Subcutaneous abdominal adipose tissue (tissue), 5 donors: ENCODE results near the gene MTCL3.
"Not testable (repeated sequence)": the region's sequence is repeated elsewhere in the genome, so short reads cannot be mapped to it uniquely, and the experiment has no call there.

Source experiments
- H3K27ac ChIP-seq: one replicate; pipeline ENCODE4 v1.7.0; 2013; ENCODE audit warnings: low read depth, mild to moderate bottlenecking, inconsistent platforms, low read length, moderate library complexity
- H3K27me3 ChIP-seq, 5 donors: one replicate each; pipeline ENCODE4 v1.7.0; 2013; ENCODE audit warnings: low read length in 5 of 5, inconsistent platforms in 1 of 5; ENCODE audit not compliant: control insufficient read depth in 5 of 5, insufficient read depth in 4 of 5
- H3K36me3 ChIP-seq, 5 donors: one replicate each; pipeline ENCODE4 v1.7.0; 2013; ENCODE audit warnings: low read length in 5 of 5; ENCODE audit not compliant: control insufficient read depth in 5 of 5, insufficient read depth in 5 of 5
- H3K4me1 ChIP-seq, 5 donors: one replicate each; pipeline ENCODE4 v1.7.0; 2013; ENCODE audit warnings: low read length in 5 of 5, mild to moderate bottlenecking in 3 of 5, moderate library complexity in 1 of 5; ENCODE audit not compliant: control insufficient read depth in 5 of 5, insufficient read depth in 5 of 5
- H3K4me3 ChIP-seq, 5 donors: one replicate each; pipeline ENCODE4 v1.7.0; 2013; ENCODE audit warnings: low read length in 5 of 5, low read depth in 1 of 5
- H3K9ac ChIP-seq, 5 donors: one replicate each; pipeline ENCODE4 v1.7.0; 2013; ENCODE audit warnings: low read length in 5 of 5, mild to moderate bottlenecking in 4 of 5, moderate library complexity in 3 of 5
- H3K9me3 ChIP-seq, 5 donors: one replicate each; pipeline ENCODE4 v1.7.0; 2013; ENCODE audit warnings: low read length in 5 of 5; ENCODE audit not compliant: control insufficient read depth in 5 of 5
- donor health status: healthy.
- donor health status: healthy.
- donor health status: healthy.
- donor health status: healthy.
- donor health status: healthy.

The MTCL3 gene

DNA sequence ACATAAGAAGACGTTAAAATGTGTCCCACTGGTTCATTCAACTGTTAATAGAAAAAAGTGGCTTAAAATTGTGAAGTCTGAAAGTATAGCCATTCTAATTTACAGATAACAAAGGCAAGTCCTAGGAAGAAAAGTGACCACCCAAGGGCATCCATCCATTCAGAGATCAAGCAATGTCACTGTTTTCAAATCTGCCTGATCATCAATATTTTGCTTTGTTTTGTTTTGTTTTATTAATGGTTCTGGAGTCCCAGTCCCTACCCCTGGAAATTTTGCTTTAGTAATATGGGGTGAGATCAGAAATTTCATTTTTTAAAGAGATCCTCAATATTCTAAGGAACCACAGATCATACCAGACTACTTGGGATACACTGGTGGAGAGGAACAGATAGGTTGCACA lies 77.3 kb downstream of the MTCL3 start:
- Histone ChIP-seq H3K36me3 (peaks cover 0 to 26% (median 7%) of the 10 kb centered on the region in 5 donors), H3K27ac (no peak overlapping the region), H3K9me3 (no peaks in the 10 kb centered on the region), H3K27me3 (no peaks in the 10 kb centered on the region), H3K9ac (no peak overlapping the region), H3K4me1 (peaks cover 0 to 7% (median 0%) of the 10 kb centered on the region in 5 donors), H3K4me3 (no peak overlapping the region)

DNA sequence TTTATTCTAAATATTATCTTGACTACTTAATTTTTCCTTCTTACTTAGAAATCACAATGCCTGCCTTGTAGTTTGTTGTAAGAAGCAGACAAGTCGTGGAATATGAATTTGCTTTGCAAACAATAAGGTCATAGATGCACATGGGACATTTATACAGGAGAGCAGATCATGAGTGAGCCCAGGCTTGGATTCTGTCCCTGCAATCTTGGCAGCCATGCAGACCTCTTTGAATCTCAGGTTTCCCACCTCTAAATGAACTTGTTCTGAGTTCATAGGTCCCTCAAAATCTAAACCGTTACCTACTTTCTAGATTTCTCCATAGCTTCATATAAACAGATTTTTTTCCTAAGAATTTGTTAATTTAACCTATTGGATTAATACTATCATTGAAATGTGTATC lies 79.4 kb downstream of the MTCL3 start:
- Histone ChIP-seq H3K27ac (no peak overlapping the region), H3K27me3 (no peaks in the 10 kb centered on the region), H3K4me3 (no peak overlapping the region), H3K36me3 (peaks cover 0 to 21% (median 5%) of the 10 kb centered on the region in 5 donors), H3K9ac (no peak overlapping the region), H3K9me3 (no peaks in the 10 kb centered on the region), H3K4me1 (peaks cover 0 to 2% (median 0%) of the 10 kb centered on the region in 5 donors)

DNA sequence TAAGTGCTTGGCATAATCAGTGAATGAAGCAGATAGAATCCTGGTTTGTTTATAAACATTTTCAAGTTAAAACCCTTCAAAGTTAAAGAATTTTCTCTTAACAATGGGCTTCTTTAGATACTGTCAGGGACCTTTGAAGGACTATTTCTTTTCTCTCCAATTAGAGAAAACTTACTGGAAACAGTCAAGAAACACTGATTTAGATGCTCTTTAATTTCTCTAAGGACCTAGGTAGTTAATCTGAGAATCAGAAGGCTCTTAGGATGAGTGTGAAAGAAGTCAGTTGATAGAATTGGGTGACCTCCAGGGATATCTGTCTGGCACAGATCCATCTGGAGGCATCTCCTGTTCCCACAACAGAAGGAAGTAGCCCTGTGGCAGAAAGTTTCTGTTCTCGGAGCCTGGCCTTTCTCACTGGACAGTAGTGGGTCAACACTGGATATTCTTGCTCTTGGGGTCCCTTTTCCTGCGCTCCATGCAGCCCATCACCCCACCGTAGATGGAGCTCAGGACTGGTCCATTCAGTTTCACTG lies 82.5 kb downstream of the MTCL3 start:
- H3K27me3 ChIP-seq = no peaks in the 10 kb centered on the region
- no peak overlapping the region for H3K27ac ChIP-seq
- no peak overlapping the region for H3K4me3 ChIP-seq
- no peaks in the 10 kb centered on the region for H3K9me3 ChIP-seq
- no peak overlapping the region for H3K9ac ChIP-seq
- peaks cover 0 to 2% (median 0%) of the 10 kb centered on the region in 5 donors for H3K4me1 ChIP-seq
- H3K36me3 ChIP-seq = peaks cover 0 to 3% (median 0%) of the 10 kb centered on the region in 5 donors

DNA sequence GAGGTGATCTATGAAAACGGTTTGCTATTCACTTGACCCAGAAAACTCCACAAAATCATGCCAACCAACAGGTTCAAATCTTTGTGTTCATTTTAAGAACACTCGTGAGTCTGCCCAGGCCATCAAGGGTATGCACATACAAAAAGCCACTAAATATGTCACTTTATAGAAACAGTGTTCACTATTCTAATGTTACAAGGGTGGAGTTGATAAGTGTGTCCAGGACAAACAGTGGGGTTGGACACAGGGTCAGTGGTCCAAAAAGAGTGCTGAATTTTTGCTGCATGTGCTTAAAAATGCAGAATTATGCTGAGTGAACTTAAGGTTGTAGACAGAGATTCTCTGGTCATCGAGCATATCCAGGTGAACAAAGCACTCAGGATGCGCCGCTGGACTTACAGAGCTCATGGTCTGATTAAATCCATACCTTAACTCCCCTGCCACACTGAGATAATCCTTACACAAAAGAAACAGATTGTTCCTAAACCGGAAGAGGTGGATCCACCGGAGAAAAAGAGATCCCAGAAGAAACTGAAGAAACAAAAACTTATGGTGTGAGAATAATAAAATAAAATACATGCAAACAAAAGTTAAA lies 83.4 kb downstream of the MTCL3 start:
- Histone ChIP-seq H3K36me3 (peaks cover 0 to 1% (median 0%) of the 10 kb centered on the region in 5 donors), H3K9ac (no peak overlapping the region), H3K27me3 (no peaks in the 10 kb centered on the region), H3K9me3 (no peaks in the 10 kb centered on the region), H3K4me1 (peaks cover 0 to 2% (median 0%) of the 10 kb centered on the region in 5 donors), H3K4me3 (no peak overlapping the region), H3K27ac (no peak overlapping the region)

DNA sequence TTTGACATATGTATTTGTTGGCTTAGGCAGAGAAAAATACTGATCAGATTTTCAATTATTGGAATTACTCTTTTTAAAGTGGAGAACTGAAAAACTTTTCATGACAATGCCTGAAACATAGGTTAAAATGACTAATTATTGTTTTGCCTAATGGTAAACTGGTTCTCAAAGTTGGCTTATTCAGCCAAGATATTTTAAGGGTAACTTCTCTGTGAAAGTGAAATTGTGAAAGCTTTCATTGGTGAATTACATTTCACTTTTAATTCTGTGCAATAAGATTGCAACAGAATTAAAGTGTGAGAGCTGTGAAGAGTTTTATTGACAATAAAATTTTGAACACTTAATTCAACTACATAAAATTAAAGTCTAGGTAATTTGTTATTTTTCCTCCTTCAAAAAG lies 84.5 kb downstream of the MTCL3 start:
- Histone ChIP-seq H3K36me3 (no peaks in the 10 kb centered on the region), H3K27me3 (no peaks in the 10 kb centered on the region), H3K4me1 (peaks cover 0 to 2% (median 0%) of the 10 kb centered on the region in 5 donors), H3K9me3 (no peaks in the 10 kb centered on the region), H3K27ac (no peak overlapping the region), H3K4me3 (no peak overlapping the region), H3K9ac (no peak overlapping the region)

DNA sequence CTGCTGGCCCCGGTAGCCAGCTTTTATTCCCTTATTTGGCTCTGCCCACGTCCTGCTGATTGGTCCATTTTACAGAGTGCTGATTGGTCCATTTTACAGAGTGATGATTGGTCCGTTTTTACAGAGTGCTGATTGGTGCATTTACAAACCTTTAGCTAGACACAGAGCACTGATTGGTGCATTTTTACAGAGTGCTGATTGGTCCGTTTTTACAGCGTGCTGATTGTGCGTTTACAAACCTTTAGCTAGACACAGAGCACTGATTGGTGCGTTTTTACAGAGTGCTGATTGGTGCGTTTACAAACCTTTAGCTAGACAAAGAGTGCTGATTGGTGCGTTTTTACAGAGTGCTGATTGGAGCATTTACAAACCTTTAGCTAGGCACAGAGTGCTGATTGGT lies 90.6 kb downstream of the MTCL3 start:
- H3K36me3 ChIP-seq, H3K4me3 ChIP-seq: not testable (repeated sequence)

DNA sequence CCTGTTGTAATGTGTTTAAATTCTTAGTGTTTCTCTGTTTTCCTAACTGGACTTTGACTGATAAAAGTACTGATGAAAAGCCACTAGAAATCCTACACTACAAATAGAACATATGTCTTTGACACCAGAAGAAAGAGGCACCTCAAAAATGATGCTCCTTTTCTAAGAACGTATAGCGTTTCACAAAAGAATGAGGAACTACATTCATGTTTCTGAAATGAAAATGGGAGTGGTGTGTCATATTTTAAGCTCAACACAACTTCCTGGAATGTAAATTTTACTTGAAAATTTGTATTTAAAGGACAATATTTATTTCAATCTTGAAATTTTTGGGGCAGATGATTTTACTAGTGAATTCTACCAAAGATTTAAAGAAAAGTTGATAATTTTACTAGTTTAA lies 95.2 kb downstream of the MTCL3 start:
- H3K27ac ChIP-seq = no peak overlapping the region
- H3K27me3 ChIP-seq = no peaks in the 10 kb centered on the region
- H3K36me3 ChIP-seq = no peaks in the 10 kb centered on the region
- no peak overlapping the region for H3K9ac ChIP-seq
- peaks cover 0 to 8% (median 4%) of the 10 kb centered on the region in 5 donors for H3K4me1 ChIP-seq
- H3K4me3 ChIP-seq = no peak overlapping the region
- H3K9me3 ChIP-seq = peaks cover 0 to 3% (median 0%) of the 10 kb centered on the region in 5 donors

More for the DNA sequence above, 90.6 kb downstream of the MTCL3 start:
- H3K9ac ChIP-seq, H3K4me1 ChIP-seq, H3K9me3 ChIP-seq, H3K27me3 ChIP-seq, H3K27ac ChIP-seq: not testable (repeated sequence)
